ENCODE results near the gene LRP1. TPM values are rescaled to one million over a fixed set of nuclear protein-coding genes. Genes with fewer than 3 reads are reported as not detected.

The LRP1 gene
- total and polyA plus RNA-seq, 2 of the 13 experiments (the other 11 are each of a cell fraction or from before 2014, with no cell fraction given): 14.7 to 30.8 TPM

GRCh38 chr12:57130941-57131340, 2.7 kb downstream of the LRP1 start (continued):
- TF ChIP-seq FOXP4 (CRISPR knock-in tag; IDR thresholded peaks at IDR 0.05) (peak; percentile 61; the same call in 1 of the 2 replicates), FOXJ3 (CRISPR knock-in tag; IDR thresholded peaks at IDR 0.05; ENCODE audit: borderline replicate concordance) (peak; percentile 54; the same call in 1 of the 2 replicates), HNRNPH1 (optimal IDR thresholded peaks at IDR 0.05; ENCODE audit: low read depth, low read length) (no peak), ZNF331 (CRISPR knock-in tag; IDR thresholded peaks at IDR 0.05) (peak; percentile 53; the same call in 1 of the 2 replicates), ZNF430 (CRISPR knock-in tag; IDR thresholded peaks at IDR 0.05) (0 out of 2 replicates have a peak, but pooled peaks have one; percentile 19), HNF4G (IDR thresholded peaks at IDR 0.05; ENCODE audit: borderline replicate concordance, low read depth, low read length) (peak; percentile 89), HNF4G (CRISPR knock-in tag; IDR thresholded peaks at IDR 0.05; ENCODE audit: borderline replicate concordance, low read depth) (peak; percentile 39; the same call in 1 of the 2 replicates), SOX13 (IDR thresholded peaks at IDR 0.05) (0 out of 2 replicates have a peak, but pooled peaks have one; percentile 10), SOX13 (CRISPR knock-in tag; conservative IDR thresholded peaks at IDR 0.05 in 1 of 2, IDR thresholded peaks at IDR 0.05 in 1 of 2) (peak in 1 of 2 experiments; percentile 80; a peak in 2 of 4 replicates), ZNF7 (CRISPR knock-in tag; IDR thresholded peaks at IDR 0.05) (no peak), ERF (CRISPR knock-in tag; IDR thresholded peaks at IDR 0.05) (peak; percentile 42; the same call in 1 of the 2 replicates), ZNF232 (CRISPR knock-in tag; IDR thresholded peaks at IDR 0.05; ENCODE audit: borderline replicate concordance) (peak; percentile 48; the same call in 1 of the 2 replicates), ZMYM4 (CRISPR knock-in tag; IDR thresholded peaks at IDR 0.05) (0 out of 2 replicates have a peak, but pooled peaks have one; percentile 32), NR2C2 (CRISPR knock-in tag; IDR thresholded peaks at IDR 0.05; ENCODE audit: borderline replicate concordance) (peak; percentile 89), HMG20A (CRISPR knock-in tag; IDR thresholded peaks at IDR 0.05; ENCODE audit: borderline replicate concordance) (peak; percentile 78; the same call in 1 of the 2 replicates), REPIN1 (CRISPR knock-in tag; IDR thresholded peaks at IDR 0.05; ENCODE audit: borderline replicate concordance, low read depth) (peak; percentile 76; the same call in 1 of the 2 replicates), NR2F1 (CRISPR knock-in tag; IDR thresholded peaks at IDR 0.05) (peak; percentile 92 to 93), ELF3 (CRISPR knock-in tag; IDR thresholded peaks at IDR 0.05) (peak; percentile 62), ZNF775 (CRISPR knock-in tag; IDR thresholded peaks at IDR 0.05; ENCODE audit: borderline replicate concordance) (no peak), FOSL2 (CRISPR knock-in tag; IDR thresholded peaks at IDR 0.05) (0 out of 2 replicates have a peak, but pooled peaks have one; percentile 45), ZNF281 (CRISPR knock-in tag; IDR thresholded peaks at IDR 0.05; ENCODE audit: borderline replicate concordance) (peak; percentile 50; the same call in 1 of the 2 replicates), SIN3A (IDR thresholded peaks at IDR 0.05; ENCODE audit: borderline replicate concordance, low read depth, low read length) (peak; percentile 28; the same call in 1 of the 2 replicates), FOXA3 (CRISPR knock-in tag; IDR thresholded peaks at IDR 0.05) (peak; percentile 97), GFI1 (CRISPR knock-in tag; IDR thresholded peaks at IDR 0.05; ENCODE audit: borderline replicate concordance) (peak; percentile 52; the same call in 1 of the 2 replicates), DPF2 (CRISPR knock-in tag; IDR thresholded peaks at IDR 0.05; ENCODE audit: borderline replicate concordance, low read depth) (0 out of 2 replicates have a peak, but pooled peaks have one; percentile 41)

All from HepG2 (cell line).